NCI-H1417 treated with DMSO at 0.1 percent for 48 hours (cell line): ENCODE results near the gene KIAA0825.

ENCODE experiments used
- DNase-seq: peaks from one replicate; lab custom pipeline; 2025; lab: John Stamatoyannopoulos, UW

Gene KIAA0825

GRCh38 chr5:94618493-94619328, at the start of gene KIAA0825, which contains the start of gene SLF1:
Gene KIAA0825 (minus strand): TSS chr5:94618604. CDS start chr5:94537126, 81,478 bp downstream.
Gene SLF1 (plus strand): TSS chr5:94618669. CDS start chr5:94628811, 10,142 bp downstream.
- peak; percentile 43 for DNase-seq

GRCh38 chr5:94667937-94668336, 49.5 kb upstream of the KIAA0825 start:
- DNase-seq, result no peak

- no peak for DNase-seq
Observed at GRCh38 chr5:94661086-94661485, 42.7 kb upstream of the KIAA0825 start.

- DNase-seq, result no peak
Observed at GRCh38 chr5:94660506-94660905, 42.1 kb upstream of the KIAA0825 start.

- no peak for DNase-seq
Observed at GRCh38 chr5:94658272-94658671, 39.9 kb upstream of the KIAA0825 start.

- no peak for DNase-seq
Observed at GRCh38 chr5:94649874-94650273, 31.5 kb upstream of the KIAA0825 start.

GRCh38 chr5:94646758-94647157, 28.4 kb upstream of the KIAA0825 start:
- no peak for DNase-seq

- DNase-seq, result no peak
Observed at GRCh38 chr5:94645053-94645452, 26.6 kb upstream of the KIAA0825 start.

- DNase-seq, result no peak
Observed at GRCh38 chr5:94640176-94640575, 21.8 kb upstream of the KIAA0825 start.

- no peak for DNase-seq
Observed at GRCh38 chr5:94632024-94632423, 13.6 kb upstream of the KIAA0825 start.

GRCh38 chr5:94627191-94627590, 8.8 kb upstream of the KIAA0825 start:
- DNase-seq, result no peak

GRCh38 chr5:94623877-94624276, 5.5 kb upstream of the KIAA0825 start:
- no peak for DNase-seq

- DNase-seq, result no peak
Observed at GRCh38 chr5:94623011-94623410, 4.6 kb upstream of the KIAA0825 start.

- no peak for DNase-seq
Observed at GRCh38 chr5:94621763-94622162, 3.4 kb upstream of the KIAA0825 start.

- no peak for DNase-seq
Observed at GRCh38 chr5:94620256-94620655, 1.9 kb upstream of the KIAA0825 start.

GRCh38 chr5:94618029-94618492, 343 bp downstream of the KIAA0825 start:
- DNase-seq, result peak; percentile 16

GRCh38 chr5:94615862-94616261, 2.5 kb downstream of the KIAA0825 start:
- DNase-seq, result no peak

- DNase-seq, result no peak
Observed at GRCh38 chr5:94614156-94614805, 4.1 kb downstream of the KIAA0825 start.

GRCh38 chr5:94613583-94613982, 4.8 kb downstream of the KIAA0825 start:
- no peak for DNase-seq

- no peak for DNase-seq
Observed at GRCh38 chr5:94595281-94595840, 23.0 kb downstream of the KIAA0825 start.

- no peak for DNase-seq
Observed at GRCh38 chr5:94577466-94578245, 40.7 kb downstream of the KIAA0825 start.

GRCh38 chr5:94575196-94575595, 43.2 kb downstream of the KIAA0825 start:
- DNase-seq, result no peak
